ENCODE measurements around the gene NLRP6. TPM values are rescaled to one million over a fixed set of nuclear protein-coding genes. Genes with fewer than 3 reads are reported as not detected.

NLRP6 gene
- total RNA-seq, 2 donors from 2014 or later: 0.92 TPM

DNA sequence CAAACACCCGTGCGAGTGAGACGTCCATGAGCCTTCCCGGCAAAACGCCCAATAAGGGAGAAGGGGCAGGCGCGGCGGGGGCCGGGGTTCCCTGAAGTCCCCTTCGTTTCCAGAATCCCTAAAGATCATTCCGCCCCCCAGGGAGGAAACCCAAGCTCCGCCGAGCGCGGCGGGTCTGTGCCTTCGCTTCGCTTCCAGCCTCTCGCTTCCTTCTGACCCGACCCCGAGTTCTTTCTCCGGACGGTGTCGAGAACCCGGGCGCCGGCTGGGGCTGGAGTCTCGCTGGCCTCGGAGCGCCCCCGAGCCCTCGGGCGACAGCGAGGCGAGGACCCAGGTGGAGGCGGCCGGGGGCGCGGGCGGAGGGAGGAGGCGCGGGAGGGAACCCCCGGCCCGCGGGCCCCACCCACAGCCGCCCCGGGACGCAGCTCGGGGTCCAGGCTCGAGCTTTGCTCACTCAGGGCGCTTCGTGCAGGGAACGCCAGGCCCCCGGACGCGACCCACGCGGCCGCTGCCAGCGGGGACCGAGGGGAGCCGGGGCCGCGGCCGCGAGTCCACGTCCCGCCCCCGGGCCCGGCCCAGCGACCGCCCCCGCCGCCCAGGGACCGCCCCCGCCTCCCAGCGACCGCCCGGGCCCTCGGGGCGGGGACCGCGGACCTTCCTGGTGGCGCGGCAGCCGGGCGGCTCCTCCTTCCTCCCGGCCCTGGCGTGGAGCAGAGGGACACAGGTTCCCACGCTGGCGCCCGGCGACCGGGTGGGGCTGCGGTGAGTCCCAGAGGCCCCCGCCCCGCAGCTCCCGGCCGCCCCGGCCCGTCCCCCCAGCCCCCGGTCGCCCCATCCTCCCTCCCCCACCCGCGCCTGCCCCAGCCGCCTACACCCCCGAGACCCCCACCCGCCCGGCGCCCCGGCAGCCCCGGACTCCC, 10.5 kb downstream of the NLRP6 start, which contains the start of gene PGGHG:
Gene PGGHG, plus strand, starts transcription at position 649 of the 920 bp plus-strand sequence. CDS start 691 bp downstream, outside the sequence.
- DNase-seq (peak; percentile 76 to 85), ATAC-seq (peak; percentile 92)
- intact Hi-C loops (cut with DNase I, micrococcal nuclease): no loop called here

DNA sequence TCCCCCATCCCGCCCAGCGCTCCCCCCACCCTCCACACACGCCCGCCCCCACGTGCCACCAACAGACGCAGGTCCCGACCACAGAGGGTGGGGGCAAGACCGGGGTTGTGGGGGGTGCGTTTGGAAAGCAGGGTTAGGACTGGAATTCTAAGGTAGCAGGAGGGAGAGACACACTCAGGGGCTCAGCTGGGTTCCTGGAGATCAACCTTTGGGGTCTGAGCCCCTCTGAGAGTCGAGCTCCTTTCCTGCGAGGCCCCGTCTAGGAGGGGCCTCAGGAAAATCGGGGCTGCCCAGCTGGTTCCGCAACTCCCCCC, 11.1 kb downstream of the NLRP6 start:
- DNase-seq (peak in 1 of 2 donors; percentile 27), ATAC-seq (peak; percentile 0)
- intact Hi-C loops (cut with DNase I, micrococcal nuclease): no loop called here

DNA sequence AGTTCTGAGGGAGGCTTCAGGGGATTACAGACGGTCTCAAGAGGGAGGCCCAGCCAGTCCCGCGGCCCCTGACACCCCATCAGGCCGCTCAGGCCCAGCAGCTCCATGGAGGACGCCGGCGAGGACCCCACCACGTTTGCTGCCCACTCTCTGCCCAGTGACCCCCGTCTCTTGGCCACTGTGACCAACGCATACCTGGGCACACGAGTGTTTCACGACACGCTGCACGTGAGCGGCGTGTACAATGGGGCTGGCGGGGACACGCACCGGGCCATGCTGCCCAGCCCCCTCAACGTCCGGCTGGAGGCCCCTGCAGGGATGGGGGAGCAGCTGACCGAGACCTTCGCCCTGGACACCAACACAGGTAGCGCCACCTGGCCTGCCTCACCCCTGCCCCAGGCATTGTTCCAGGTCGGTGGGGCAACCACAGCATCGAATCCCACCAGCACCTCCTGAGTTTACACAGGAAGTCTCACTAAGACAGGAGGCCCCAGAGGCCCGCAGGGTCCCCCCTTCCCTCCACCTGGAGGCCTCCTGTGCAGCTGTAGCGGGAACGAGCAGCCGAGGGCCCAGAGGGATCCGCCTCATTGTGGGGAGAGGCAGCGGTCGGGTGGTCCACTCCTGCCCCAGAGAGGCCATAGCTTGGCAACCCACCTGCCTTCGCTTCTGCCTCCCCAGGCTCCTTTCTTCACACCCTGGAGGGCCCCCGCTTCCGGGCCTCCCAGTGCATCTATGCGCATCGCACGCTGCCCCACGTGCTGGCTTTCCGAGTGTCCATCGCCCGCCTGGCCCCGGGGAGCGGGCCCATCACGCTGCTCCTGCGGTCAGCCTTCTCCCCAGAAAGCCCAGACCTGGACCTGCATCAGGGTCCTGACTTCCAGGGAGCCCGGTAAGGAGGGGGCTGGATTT, 11.8 kb downstream of the NLRP6 start:
- peak; percentile 20 to 28 for DNase-seq
- ATAC-seq: no peak
- intact Hi-C loops (cut with DNase I, micrococcal nuclease): no loop called here

DNA sequence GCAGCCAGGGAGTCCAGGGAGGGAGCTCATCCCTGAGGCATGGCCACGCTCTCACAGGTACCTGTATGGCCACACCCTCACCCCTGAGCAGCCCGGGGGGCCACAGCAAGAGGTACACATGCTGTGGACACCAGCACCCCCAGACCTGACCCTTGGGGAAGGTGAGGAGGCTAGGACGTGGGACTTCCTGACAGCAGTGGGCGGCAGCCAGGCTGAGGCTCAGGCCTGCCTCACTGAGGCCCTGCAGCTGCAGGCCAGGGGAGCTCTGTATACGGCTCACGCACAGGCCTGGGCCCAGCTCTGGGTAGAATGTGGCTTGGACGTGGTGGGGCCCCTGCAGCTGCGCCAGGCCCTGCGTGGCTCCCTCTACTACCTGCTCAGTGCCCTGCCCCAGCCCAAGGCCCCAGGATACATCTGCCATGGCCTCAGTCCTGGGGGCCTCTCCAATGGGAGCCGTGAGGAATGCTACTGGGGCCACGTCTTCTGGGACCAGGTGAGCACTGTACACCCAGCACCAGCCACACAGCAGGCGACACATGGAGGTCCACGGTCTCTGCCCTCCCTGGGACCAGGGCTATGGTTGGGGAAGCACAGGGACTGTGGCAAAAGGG, 12.5 kb downstream of the NLRP6 start:
- no peak for ATAC-seq
- intact Hi-C loops (cut with DNase I, micrococcal nuclease): no loop called here
- DNase-seq: peak; percentile 8 to 20

DNA sequence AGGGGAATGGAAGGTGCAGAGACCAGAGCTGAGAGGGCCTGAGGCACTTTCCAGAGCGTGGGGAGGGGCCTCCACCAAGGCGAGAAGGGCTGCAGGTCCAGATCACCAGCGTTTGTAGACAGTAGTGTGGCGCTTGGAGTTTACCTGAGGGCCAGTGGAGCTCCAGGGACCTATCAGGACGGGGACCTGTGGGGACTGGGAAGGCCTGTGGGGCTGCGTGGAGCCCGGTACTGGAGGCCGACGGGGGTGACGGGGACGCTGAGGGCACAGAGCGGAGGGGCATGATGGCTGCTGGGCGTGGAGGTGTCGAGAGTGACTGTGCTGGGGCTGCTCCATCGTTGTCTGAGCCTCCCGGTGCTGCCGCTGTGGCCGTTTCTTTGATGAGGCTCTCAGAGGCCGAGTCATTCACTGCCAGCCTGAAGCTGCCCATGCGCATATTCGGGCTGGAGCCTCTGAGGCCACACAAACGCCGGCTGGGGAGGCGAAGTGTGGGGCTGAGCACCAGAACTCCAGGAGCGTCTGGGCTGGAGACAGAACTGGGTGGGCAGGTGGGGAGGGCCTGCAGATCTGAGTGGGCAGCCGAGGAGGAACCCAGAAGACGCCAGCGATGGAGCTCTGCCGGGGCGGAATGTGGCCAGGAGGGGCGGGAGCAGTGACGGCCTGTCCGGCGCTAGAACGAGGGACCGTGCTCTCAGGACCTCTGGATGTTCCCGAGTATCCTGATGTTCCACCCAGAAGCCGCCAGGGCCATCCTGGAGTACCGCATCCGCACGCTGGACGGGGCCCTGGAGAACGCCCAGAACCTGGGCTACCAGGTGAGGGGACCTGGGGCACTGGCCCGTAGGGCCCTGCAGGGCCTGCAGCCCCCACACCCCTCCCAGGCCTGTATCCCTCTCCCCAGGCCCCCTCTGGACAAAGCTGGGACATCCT, 13.3 kb downstream of the NLRP6 start:
- intact Hi-C loops (cut with DNase I, micrococcal nuclease): no loop called here
- DNase-seq (peak in 1 of 2 donors; percentile 25), ATAC-seq (no peak)

DNA sequence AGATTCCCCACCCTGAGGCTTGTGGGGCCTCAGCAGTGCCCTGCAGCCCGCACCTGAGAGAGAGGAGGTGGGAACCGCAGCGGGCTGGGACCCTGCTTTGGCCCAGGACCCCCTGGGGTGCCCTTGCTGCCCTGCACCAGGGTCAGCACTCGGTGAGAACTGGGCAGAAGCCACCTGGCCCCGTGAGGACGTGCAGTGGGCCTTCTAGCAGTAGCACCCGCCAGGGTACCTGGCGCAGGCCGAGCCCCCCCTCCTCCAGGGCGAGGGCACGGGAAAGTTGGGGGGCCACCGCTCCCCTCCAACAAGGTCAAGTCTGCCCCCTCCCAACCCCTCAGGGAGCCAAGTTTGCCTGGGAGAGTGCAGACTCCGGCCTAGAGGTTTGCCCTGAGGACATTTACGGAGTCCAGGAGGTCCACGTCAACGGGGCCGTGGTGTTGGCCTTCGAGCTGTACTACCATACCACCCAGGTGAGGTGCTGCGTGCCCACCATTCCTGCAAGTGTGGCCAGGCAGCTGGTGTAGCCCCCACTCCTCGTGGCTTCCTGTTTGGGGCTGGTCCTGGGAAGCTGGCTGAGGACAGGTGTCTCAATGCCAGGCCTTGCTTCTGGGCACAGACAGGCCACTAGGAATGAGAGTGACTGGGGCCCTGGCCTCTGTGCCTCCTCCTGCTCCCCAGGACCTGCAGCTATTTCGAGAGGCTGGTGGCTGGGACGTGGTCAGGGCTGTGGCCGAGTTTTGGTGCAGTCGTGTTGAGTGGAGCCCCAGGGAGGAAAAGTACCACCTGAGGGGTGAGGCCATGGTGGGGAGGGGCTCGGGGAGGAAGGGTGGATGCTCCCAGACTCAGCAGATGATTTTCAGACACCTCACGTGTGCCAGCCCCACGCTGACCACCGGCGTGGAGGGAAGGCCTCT, 14.3 kb downstream of the NLRP6 start:
- DNase-seq (peak; percentile 5 to 29), ATAC-seq (no peak)
- intact Hi-C loops (cut with DNase I, micrococcal nuclease): no loop called here

DNA sequence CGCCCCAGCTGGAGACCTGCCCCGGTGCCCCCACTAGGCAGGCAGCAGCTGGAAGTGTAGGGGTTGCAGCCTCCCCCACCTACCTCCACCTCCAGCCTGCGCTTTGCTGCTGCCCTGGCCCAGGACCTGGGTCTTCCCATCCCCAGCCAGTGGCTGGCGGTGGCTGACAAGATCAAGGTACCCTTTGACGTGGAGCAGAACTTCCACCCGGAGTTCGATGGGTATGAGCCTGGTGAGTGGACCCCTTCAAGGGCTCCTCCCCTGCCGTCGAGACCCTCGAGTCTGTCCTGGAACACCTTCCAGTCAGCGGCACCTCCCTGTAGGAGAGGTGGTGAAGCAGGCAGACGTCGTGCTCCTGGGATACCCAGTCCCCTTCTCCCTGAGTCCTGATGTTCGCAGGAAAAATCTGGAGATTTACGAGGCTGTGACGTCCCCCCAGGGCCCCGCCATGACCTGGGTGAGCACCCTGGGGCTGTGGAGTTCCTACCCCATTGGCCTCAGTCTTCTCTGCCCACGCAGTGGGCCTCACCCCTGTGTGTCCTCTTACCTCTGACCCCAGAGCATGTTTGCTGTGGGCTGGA, 15.2 kb downstream of the NLRP6 start:
- DNase-seq: no peak
- intact Hi-C loops (cut with DNase I, micrococcal nuclease): no loop called here
- ATAC-seq: no peak

DNA sequence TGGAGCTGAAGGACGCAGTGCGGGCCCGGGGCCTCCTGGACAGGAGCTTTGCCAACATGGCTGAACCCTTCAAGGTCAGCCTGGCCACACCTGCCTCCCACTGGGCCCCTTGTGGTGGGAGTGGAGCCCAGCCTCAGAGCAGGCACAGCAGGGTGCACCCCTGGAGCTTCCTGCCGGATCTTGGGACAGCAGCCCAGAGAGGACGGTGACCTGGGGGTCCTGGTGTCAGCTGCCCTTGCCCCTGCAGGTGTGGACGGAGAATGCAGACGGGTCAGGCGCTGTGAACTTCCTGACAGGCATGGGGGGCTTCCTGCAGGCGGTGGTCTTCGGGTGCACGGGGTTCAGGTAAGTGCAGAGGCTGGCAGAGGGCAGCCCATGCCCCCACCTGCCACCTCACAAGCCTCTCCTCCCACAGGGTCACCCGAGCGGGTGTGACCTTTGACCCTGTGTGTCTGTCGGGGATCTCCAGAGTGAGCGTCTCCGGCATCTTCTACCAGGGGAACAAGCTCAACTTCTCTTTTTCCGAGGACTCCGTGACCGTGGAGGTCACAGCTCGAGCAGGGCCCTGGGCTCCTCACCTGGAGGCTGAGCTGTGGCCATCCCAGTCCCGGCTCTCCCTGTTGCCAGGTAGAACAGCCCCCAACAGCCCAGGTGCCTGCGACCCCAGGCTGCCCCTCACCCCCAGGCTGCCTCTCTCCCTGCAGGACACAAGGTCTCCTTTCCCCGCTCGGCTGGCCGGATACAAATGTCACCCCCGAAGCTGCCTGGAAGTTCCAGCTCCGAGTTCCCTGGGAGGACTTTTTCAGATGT, 15.8 kb downstream of the NLRP6 start:
- DNase-seq: peak in 1 of 2 donors; percentile 19
- no peak for ATAC-seq
- intact Hi-C loops (cut with DNase I, micrococcal nuclease): no loop called here

DNA sequence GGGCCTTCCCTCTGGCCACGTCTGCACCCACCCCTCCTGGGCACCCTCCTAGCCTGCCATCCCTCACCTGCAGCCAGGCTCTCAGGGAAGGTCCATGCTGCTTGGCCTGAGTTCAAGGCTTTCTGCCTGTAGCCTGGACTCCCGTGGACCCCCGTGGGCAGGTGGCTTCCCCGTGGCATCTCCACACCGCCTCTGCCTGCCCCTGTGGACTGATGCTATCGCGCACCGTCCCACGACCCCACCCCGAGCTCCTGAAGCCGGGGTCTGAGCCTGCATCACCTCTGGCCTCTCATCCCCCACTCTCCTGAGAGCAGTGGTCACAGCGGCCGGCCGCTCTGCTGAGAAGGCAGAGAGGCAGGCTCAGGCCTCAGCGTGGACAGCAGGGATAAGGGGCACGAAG, 16.6 kb downstream of the NLRP6 start:
- ATAC-seq: no peak
- DNase-seq: peak in 1 of 2 donors; percentile 5
- intact Hi-C loops (cut with DNase I, micrococcal nuclease): no loop called here

DNA sequence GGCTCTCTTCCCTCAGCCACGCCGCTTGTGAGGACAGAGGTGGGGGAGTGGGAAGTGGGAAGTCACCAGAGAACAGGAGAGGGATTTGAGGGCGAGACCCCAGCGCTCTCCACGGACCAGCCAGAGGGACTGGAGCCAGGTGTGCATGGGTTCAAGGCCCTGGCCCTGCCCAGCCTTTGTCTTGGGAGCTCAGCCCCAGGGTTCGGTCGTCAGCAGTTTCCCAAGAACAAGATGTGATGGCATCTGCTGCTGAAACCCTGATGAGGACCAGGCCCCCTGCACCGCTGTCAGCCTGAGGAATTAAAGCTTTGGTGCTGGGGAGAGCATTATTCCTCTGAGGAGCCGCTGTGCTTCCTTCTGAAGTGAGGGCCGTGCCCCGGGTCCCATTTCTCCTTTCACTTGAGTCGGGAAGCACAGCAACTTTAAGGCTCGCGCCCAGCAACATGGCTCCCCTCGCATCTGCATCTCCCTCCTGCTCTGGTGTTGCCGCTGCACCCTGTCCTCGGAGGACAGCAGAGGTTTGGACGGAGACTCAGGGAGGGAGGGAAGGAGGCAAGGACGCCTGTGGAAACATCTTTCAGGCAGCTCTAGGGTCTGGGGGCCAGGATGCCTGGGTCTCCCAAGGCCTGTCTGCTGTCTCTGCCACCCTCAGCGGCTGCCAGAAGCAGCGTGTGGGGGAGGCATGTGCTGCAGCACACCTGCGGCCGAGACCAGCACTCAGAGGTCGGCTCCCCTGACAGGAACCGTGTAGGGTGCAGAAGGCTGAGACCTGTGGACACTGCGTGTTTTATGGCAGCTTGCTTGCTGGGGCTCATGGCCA, 17.4 kb downstream of the NLRP6 start:
- intact Hi-C loops (cut with DNase I, micrococcal nuclease): no loop called here
- DNase-seq (no peak), ATAC-seq (no peak)

DNA sequence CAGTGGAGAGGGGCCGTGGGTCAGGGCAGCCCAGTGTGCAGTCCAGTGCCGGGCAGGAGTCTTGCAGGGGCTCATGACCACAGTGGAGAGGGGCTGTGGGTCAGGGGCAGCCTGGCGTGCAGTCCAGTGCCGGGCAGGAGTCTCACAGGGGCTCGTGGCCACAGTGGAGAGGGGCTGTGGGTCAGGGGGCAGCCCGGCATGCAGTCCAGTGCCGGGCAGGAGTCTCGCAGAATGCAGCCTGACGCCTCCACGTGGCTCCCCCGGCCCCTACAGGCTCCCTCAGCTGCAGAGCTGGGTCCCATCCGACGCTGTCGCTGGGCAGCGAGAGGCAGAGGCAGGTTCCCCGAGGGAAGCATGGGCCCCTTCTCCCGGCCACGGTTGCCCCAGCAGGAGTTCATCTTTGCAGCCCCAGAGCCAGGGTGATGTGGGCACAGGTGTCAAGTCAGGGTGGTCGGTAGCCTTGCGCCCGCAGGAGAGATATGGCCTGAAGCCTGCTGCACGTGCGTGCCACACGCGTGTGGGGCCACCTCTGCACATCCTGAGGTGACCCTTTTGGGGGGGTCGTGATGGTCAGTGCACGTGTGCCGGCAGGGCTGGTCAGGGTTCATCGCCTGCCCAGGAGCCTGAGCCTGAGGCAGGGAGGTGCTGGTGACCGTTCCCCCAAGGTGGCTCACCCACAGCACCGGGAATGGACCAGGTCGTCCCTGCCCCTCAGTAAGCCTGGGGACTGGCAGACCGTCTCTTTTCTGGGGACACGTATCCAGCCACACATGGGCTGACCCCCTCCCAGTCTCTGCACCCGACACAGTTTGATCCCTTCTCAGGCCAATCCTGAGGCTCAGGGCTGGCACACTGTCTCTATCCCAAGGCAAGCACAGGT, 18.2 kb downstream of the NLRP6 start:
- DNase-seq (peak; percentile 4 to 21), ATAC-seq (no peak)
- intact Hi-C loops (cut with DNase I, micrococcal nuclease): no loop called here

DNA sequence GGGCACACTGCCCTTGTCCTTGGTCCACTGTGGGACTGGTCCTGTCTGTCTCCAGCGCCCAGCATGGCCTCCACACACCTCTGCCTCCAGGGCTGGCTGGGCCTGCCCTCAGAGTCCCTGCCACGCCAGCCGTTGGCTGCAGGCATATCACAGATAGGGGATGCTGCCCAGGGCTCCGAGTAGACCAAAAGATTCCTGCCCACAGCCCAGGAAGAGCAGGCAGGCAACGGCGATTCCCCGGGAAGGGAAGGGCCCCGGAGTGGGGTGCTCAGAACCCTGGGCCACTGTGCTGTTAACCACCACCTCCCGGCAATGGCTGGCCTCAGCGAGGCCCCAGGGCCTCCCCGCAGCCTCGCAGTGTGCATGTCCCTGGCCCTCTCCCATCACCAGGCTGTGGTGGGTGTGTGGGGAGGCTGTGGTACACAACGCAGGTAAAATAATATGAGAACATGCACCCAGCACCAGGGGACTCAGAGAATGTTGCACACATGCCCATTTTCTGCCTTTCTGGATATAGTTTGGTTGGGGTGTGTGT, 18.9 kb downstream of the NLRP6 start:
- DNase-seq: peak in 1 of 2 donors; percentile 6
- ATAC-seq: peak; percentile 10
- intact Hi-C loops (cut with DNase I, micrococcal nuclease): no loop called here

DNA sequence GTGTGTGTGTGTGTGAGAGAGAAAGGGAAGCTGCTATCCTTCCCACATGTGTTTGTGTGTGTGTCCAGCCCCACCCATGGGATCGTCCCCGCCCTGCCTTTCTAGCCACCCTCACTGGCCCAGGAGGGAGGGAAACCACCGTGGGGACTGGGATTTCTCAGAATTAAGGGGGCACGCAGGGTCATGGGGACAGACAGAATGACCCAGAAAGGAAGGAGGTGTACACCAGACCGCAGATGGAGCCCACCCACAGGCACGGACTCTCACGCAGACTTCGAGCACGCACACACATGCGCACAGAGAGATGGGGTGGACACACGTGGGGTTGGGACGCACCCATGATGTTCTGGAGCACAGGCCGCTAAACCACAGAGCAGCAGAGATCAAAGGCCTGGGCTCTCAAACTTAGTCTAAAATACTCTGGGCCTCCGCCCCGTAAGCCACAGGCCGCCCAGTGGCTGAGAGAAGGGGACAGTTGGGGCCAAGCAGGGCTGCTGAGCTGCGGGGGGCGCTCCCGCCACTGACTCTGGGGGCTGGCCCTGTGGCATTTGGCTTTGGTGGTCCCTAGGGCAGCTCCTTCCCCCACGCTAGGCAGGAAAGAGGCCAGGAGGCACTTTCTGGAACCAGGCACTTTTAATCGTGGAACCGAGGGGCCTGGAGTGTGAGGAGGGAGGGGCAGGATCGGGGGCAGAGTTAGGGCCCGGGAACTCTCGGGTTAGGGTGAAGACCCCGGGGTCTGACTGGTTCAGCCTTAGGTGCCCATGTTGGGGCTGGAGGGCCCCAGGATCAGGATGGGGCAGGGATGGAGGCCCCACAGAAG, 19.6 kb downstream of the NLRP6 start:
- intact Hi-C loops (cut with DNase I, micrococcal nuclease): no loop called here
- peak; percentile 29 to 44 for DNase-seq
- ATAC-seq: peak; percentile 73

All from left colon (tissue), 2 donors.